H1 (cell line): ENCODE measurements around the gene KCNJ18. TPM values are rescaled to one million over a fixed set of nuclear protein-coding genes. Genes with fewer than 3 reads are reported as not detected.
"Not testable (repeated sequence)": the region's sequence is repeated elsewhere in the genome, so short reads cannot be mapped to it uniquely, and the experiment has no call there.

Source experiments
- CTCF ChIA-PET: fragments of 300-600 bp; sonication (Branson Sonifier 250); formaldehyde crosslinking; loops from one replicate; lab custom pipeline; 2021; ENCODE audit not compliant: partially characterized antibody; lab: Charles Lee
- POLR2A ChIA-PET: fragments of 300-600 bp; sonication (Branson Sonifier 250); formaldehyde crosslinking; loops from one replicate; lab custom pipeline; 2021; ENCODE audit warnings: inconsistent platforms; ENCODE audit not compliant: partially characterized antibody; lab: Charles Lee
- DNase-seq, 2 experiments: peaks; one replicate each; pipeline versions ENCODE4 v3.0.0 to v3.0.0-alpha.2; 2010 to 2022; ENCODE audit warnings: low spot score in 2 of 2, low read depth in 1 of 2, mixed read lengths in 1 of 2
- FAIRE-seq: peaks from 2 replicates; lab custom pipeline; 2011; peaks lifted over from hg19 to GRCh38; lab: Jason Lieb, UNC
- H2AFZ ChIP-seq: 2 replicates; pipeline ENCODE4 v1.8.1; 2012; ENCODE audit warnings: low read length, inconsistent platforms
- H2AK5ac ChIP-seq: 2 replicates; pipeline ENCODE4 v1.6.1; 2013; ENCODE audit warnings: low read depth, low read length
- H2BK120ac ChIP-seq: replicated peaks from 2 replicates; pipeline ENCODE3; 2013; ENCODE audit warnings: low read depth, low read length, inconsistent platforms
- H2BK12ac ChIP-seq: 2 replicates; pipeline ENCODE4 v1.6.1; 2013; ENCODE audit warnings: low read depth, low read length
- H2BK15ac ChIP-seq: 2 replicates; pipeline ENCODE4 v1.6.1; 2013; ENCODE audit warnings: low read length
- H2BK20ac ChIP-seq: 2 replicates; pipeline ENCODE4 v1.6.1; 2013; ENCODE audit warnings: low read length
- H2BK5ac ChIP-seq: 2 replicates; pipeline ENCODE4 v1.6.1; 2013; ENCODE audit warnings: low read depth, low read length
- H3K14ac ChIP-seq: 2 replicates; pipeline ENCODE4 v1.6.1; 2013; ENCODE audit warnings: inconsistent platforms; ENCODE audit not compliant: insufficient read length
- H3K18ac ChIP-seq: 2 replicates; pipeline ENCODE4 v1.6.1; 2013; ENCODE audit warnings: low read length; ENCODE audit errors: extremely low read depth
- H3K23ac ChIP-seq: 2 replicates; pipeline ENCODE4 v1.6.1; 2013; ENCODE audit warnings: inconsistent platforms; ENCODE audit not compliant: insufficient read length
- H3K23me2 ChIP-seq: 2 replicates; pipeline ENCODE4 v1.6.1; 2013; ENCODE audit warnings: low read depth, low read length
- H3K27ac ChIP-seq: 2 replicates; pipeline ENCODE4 v1.6.1; 2011; ENCODE audit warnings: low read depth, low read length, inconsistent platforms
- H3K27me3 ChIP-seq, 4 experiments: replicated peaks in 1 of 4; 1 replicate in 1 of 4; 2 replicates in 3 of 4; pipeline versions ENCODE4 v1.6.1 to v1.8.1; 2011 to 2013; ENCODE audit warnings: low read length in 3 of 4, mild to moderate bottlenecking in 3 of 4, inconsistent platforms in 2 of 4, mixed read lengths in 2 of 4, moderate library complexity in 1 of 4; ENCODE audit not compliant: control insufficient read depth in 3 of 4, insufficient read depth in 3 of 4; ENCODE audit errors: extremely low read depth in 1 of 4
- H3K36me3 ChIP-seq, 4 experiments: 2 replicates each; pipeline versions ENCODE4 v1.6.1 to v1.8.1; 2011 to 2013; ENCODE audit warnings: mild to moderate bottlenecking in 4 of 4, low read length in 3 of 4, moderate library complexity in 2 of 4, control low read depth in 1 of 4, inconsistent platforms in 1 of 4; ENCODE audit not compliant: insufficient read depth in 4 of 4, control insufficient read depth in 2 of 4
- H3K4ac ChIP-seq: replicated peaks from 2 replicates; pipeline ENCODE3; 2013; ENCODE audit warnings: low read length, low read depth, mixed read lengths, inconsistent platforms; ENCODE audit not compliant: insufficient read length
- H3K4me1 ChIP-seq, 4 experiments: replicated peaks in 1 of 4; 1 replicate in 1 of 4; 2 replicates in 3 of 4; pipeline versions ENCODE4 v1.6.1 to v1.8.1; 2011 to 2013; ENCODE audit warnings: low read length in 3 of 4, inconsistent platforms in 2 of 4, mixed read lengths in 1 of 4; ENCODE audit not compliant: insufficient read depth in 4 of 4, control insufficient read depth in 3 of 4
- H3K4me2 ChIP-seq, 2 experiments: 2 replicates each; pipeline versions ENCODE4 v1.6.1 to v1.8.1; 2011 to 2013; ENCODE audit warnings: low read depth in 2 of 2, low read length in 2 of 2, control low read depth in 1 of 2, inconsistent platforms in 1 of 2, mild to moderate bottlenecking in 1 of 2; ENCODE audit not compliant: insufficient read depth in 1 of 2
- H3K4me3 ChIP-seq, 4 experiments: fragments of 200-600, 300-600 bp in 1 of 4; sonication (generic), shearing (Covaris generic), sonication (Bioruptor Twin) in 1 of 4; 2 replicates each; pipeline versions ENCODE4 v1.5.1 to v1.8.1; 2011 to 2016; ENCODE audit warnings: low read length in 4 of 4, low read depth in 3 of 4, control low read depth in 2 of 4, inconsistent platforms in 2 of 4, mild to moderate bottlenecking in 2 of 4, mixed read lengths in 1 of 4, moderate library complexity in 1 of 4; ENCODE audit not compliant: insufficient read depth in 2 of 4; ENCODE audit errors: extremely low read depth in 1 of 4
- H3K56ac ChIP-seq: replicated peaks from 2 replicates; pipeline ENCODE3; 2013; ENCODE audit warnings: low read depth, mild to moderate bottlenecking, mixed read lengths, low read length, inconsistent platforms; ENCODE audit not compliant: insufficient read length
- H3K79me1 ChIP-seq: 2 replicates; pipeline ENCODE4 v1.6.1; 2013; ENCODE audit warnings: low read depth, low read length, control low read depth
- H3K79me2 ChIP-seq, 2 experiments: 2 replicates each; pipeline versions ENCODE4 v1.6.1 to v1.8.1; 2012 to 2013; ENCODE audit warnings: low read length in 2 of 2, mild to moderate bottlenecking in 2 of 2, inconsistent platforms in 1 of 2; ENCODE audit not compliant: insufficient read depth in 2 of 2, control insufficient read depth in 1 of 2
- H3K9ac ChIP-seq, 4 experiments: replicated peaks in 1 of 4; 1 replicate in 1 of 4; 2 replicates in 3 of 4; pipeline versions ENCODE4 v1.6.1 to v1.8.1; 2011 to 2013; ENCODE audit warnings: low read depth in 3 of 4, low read length in 3 of 4, control low read depth in 2 of 4, mild to moderate bottlenecking in 2 of 4, moderate library complexity in 2 of 4, inconsistent platforms in 1 of 4; ENCODE audit errors: extremely low read depth in 1 of 4
- H3K9me3 ChIP-seq, 2 experiments: 2 replicates each; pipeline versions ENCODE4 v1.6.1 to v1.8.1; 2012 to 2013; ENCODE audit warnings: mild to moderate bottlenecking in 2 of 2, moderate library complexity in 2 of 2, control low read depth in 1 of 2, inconsistent platforms in 1 of 2, low read depth in 1 of 2, low read length in 1 of 2, mixed read lengths in 1 of 2; ENCODE audit not compliant: insufficient read depth in 2 of 2
- H4K20me1 ChIP-seq, 2 experiments: replicated peaks in 1 of 2; 2 replicates each; pipeline versions ENCODE3 to v1.8.1; 2011 to 2013; ENCODE audit warnings: inconsistent platforms in 2 of 2, low read length in 2 of 2, mild to moderate bottlenecking in 1 of 2; ENCODE audit not compliant: insufficient read depth in 2 of 2, control insufficient read depth in 1 of 2
- H4K5ac ChIP-seq: 2 replicates; pipeline ENCODE4 v1.6.1; 2013; ENCODE audit warnings: low read length, low read depth, mixed read lengths, inconsistent platforms; ENCODE audit not compliant: insufficient read length
- H4K8ac ChIP-seq: 2 replicates; pipeline ENCODE4 v1.8.0; 2013; ENCODE audit warnings: mild to moderate bottlenecking, moderate library complexity, low read length, inconsistent platforms; ENCODE audit not compliant: insufficient read depth; ENCODE audit errors: extremely low read depth
- H4K91ac ChIP-seq: replicated peaks from 2 replicates; pipeline ENCODE3; 2013; ENCODE audit warnings: low read length, mixed read lengths, inconsistent platforms; ENCODE audit not compliant: insufficient read length
- WGBS, 2 experiments: shearing (Covaris generic) in 1 of 2; methylation state at CpG; one replicate each; pipeline versions ENCODE4 v1.1.6 to v1.1.7; 2013 to 2015; ENCODE audit warnings: low lambda C conversion rate in 2 of 2, mixed read lengths in 2 of 2, inconsistent platforms in 1 of 2, low coverage in 1 of 2, missing lambda C conversion rate in 1 of 2; ENCODE audit not compliant: insufficient replicate concordance in 2 of 2, insufficient coverage in 1 of 2, insufficient read length in 1 of 2; ENCODE audit errors: extremely low coverage in 1 of 2, missing lambda C conversion rate in 1 of 2; 5-methylcytosine and 5-hydroxymethylcytosine counted together
- polyA plus RNA-seq, 7 experiments: library from polyadenylated mRNA; depleted of rRNA in 3 of 7; stranded (reverse) in 5 of 7; unstranded in 2 of 7; fragments of >200 nt in 5 of 7; fragments of 200-250 nt in 2 of 7; gene quantifications; 1 replicate in 5 of 7; 2 replicates in 1 of 7; 4 replicates in 1 of 7; pipeline versions ENCODE4 v1.2.1 to v1.2.3, GENCODE V29; 2011 to 2013; ENCODE audit warnings: missing spikeins in 2 of 7, mixed read lengths in 2 of 7
- total RNA-seq: library from RNA; stranded (reverse); fragmentation: NEBNext Ultra II Directional; extraction: Animal tissue kit (Norgen Biotek cat#: 25700); gene quantifications from 2 replicates; pipeline ENCODE4 v1.2.1, GENCODE V29; 2021

The KCNJ18 gene
- total and polyA plus RNA-seq, 2 of the 8 experiments (the other 6 are each of a cell fraction or from before 2014, with no cell fraction given): not detected

DNA sequence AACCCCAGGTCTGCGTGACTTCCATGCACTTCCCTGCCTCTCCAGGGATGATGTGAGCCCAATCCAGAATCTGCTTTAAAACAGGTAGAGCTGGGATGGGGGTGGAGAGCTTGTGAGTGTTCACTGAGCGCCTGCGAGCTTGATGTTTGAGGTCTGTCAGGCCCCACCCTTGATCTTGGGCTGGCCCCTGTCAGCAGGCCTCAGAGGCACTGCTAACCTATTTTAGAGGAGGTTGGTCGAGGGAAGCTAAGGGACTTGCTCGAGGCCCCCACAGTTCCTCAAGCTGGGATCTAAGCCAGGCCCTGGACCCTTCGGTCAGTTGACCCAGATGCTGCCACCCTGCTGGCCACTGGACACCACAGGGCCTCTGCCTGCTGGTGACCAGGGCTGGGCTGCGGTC, 14.8 kb downstream of the KCNJ18 start:
- H3K4me1 ChIP-seq, POLR2A ChIA-PET, H3K9ac ChIP-seq, H2BK15ac ChIP-seq, H3K4ac ChIP-seq, H3K14ac ChIP-seq, H3K36me3 ChIP-seq, H3K18ac ChIP-seq, H3K4me2 ChIP-seq, H3K23me2 ChIP-seq, H4K20me1 ChIP-seq, H3K79me2 ChIP-seq, H3K4me3 ChIP-seq, H2BK20ac ChIP-seq, H2BK12ac ChIP-seq, H2BK5ac ChIP-seq, H3K23ac ChIP-seq, H4K91ac ChIP-seq, H3K56ac ChIP-seq, H2BK120ac ChIP-seq, H2AK5ac ChIP-seq, H4K8ac ChIP-seq, H3K27me3 ChIP-seq, H3K27ac ChIP-seq, H2AFZ ChIP-seq, H3K79me1 ChIP-seq, CTCF ChIA-PET, FAIRE-seq, DNase-seq, H4K5ac ChIP-seq: not testable (repeated sequence)
- peaks cover 32 to 92% of the 10 kb centered on the region in 2 experiments for H3K9me3 ChIP-seq
- 70% methylated on average over 5 of the region's 7 CpGs; no CpG with 5 or more reads in 1 of the 2 experiments for WGBS, 2 experiments
